ENCODE results near the gene SSTR4. TPM values are rescaled to one million over a fixed set of nuclear protein-coding genes. Genes with fewer than 3 reads are reported as not detected.

Gene SSTR4
- total RNA-seq, 1 donor from 2014 or later = 0.30 TPM

DNA sequence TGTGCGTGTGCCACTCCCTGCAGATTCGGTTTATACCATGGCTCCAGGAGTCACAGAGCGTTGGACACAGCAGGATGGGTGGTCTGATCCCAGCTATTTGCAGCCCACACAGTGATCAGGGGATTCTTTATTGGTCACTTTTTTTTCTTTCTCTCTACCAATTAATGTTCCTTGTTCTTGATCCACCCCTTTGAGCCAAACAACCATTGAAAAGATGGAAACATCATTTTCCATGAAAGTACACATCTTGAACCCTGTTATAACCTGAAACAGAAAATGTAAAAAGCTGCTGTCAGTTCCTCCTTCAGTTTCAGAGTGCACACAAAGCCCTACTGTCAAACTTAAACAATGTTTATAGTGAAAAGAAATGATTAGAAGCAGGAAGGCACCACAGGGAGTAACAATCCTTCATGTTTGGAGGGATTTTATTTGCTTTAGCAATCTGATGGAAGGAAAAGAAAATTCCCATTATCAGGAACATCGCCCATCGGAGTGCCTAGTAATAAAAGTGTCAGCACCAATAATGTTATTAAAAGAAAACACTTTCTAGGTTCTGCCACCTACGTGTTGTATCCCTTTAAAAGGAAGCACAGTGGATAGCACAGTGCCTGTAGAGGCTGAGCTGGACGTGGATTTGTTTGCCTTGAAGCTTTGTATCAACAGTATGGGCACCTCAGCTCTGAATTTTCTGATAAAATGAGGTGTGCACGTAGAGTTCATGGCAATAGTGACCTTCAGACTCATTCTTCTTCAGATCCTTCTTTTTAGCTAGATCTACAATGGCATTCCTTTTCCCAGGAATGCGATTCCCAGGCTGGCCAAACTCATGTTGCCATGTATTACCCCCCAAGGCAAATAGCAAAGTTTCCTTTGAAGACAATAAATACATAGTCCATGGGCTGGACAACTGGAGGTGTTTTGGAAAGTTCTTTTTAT is 30.4 kb downstream of the SSTR4 start:
- no peak for DNase-seq

DNA sequence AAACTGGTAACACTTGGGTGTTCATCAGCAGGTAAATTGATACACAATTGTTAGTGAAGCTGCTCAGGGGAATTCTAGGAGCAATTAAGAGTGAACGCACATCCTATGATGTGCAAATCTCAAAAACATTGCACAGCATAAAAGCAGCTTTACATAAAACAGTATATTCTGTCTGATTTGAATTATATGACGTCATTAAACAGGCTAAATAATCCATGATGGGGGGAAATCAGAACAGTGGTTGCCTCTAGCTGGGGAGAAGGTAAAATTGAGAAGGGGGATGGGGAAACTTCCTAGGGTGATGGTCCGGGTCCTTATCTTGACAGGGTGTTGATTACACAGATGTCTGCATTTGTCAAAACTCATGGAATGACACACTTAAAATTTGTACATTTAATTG is 31.7 kb downstream of the SSTR4 start:
- no peak for DNase-seq

DNA sequence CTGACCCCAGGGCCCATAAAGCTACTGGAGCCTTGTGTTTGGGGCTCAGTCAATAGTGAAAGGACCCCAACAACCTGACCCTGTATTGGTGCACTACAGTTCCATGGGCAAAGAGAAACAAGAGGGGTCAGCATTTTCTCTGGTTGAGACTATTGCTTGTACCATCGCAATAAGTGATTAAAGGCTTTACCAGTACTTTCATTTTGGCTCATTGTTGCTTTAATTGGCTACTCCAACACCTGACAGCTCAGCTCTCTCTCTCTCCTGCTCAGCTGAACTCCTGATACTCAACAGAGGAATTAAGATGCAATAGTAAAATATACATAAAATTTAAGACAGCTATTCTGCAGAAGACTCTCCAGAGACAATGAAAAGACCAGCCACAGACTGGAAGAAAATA is 33.2 kb downstream of the SSTR4 start:
- no peak for DNase-seq

DNA sequence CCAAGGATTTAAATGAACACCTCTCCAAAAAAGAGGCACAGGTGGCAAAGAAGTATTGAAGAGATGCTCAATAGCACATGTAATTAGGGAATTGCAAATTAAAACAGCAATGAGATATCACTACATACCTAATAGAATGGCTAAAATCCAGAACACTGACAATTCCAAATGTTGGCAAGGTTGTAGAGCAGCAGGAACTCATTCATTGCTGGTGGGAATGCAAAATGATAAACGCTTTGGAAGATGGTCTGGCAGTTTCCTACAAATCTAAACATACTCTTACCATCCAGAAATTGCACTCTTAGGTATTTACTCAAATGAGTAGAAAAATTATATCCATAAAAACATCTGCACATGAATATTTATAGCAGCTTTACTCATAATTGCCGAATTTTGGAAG is 34.0 kb downstream of the SSTR4 start:
- DNase-seq = no peak

DNA sequence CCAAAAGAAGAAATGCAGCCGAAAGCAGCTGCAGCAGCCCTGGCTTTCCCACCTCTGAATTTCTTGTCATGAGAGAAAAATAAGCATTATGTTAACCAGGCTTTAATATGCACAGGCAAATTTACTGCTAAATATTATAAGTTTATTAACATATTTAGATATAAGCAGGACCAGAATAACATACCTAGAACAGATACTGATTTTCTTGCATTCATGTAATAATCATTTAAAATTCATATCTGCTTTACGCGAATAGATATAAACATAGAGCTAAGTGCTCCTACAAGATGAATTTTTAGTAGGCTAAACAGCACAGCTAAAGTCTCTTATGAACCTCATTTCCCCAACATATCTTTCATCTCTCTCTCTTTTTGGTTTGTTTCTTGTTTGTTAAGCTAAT is 36.3 kb downstream of the SSTR4 start:
- no peak for DNase-seq

DNA sequence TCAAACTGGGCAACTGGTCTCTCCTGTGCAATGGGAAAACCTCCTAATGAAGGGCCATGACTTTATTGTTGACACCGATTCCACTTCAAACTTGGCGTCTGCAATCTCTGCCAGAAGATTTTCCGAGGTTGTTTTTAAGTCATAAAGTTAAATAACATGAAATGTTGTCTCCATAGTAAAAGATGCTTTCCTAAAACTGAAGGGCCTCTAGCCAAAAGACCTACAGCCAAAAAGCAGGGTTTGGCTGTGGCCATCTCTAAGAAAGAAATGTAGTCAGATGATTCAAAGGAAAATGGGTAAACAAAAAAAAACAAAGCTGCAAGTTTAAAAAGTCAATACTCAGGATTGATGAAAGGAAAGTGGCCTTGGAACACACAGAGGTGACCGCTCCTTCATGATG is 36.9 kb downstream of the SSTR4 start:
- no peak for DNase-seq

DNA sequence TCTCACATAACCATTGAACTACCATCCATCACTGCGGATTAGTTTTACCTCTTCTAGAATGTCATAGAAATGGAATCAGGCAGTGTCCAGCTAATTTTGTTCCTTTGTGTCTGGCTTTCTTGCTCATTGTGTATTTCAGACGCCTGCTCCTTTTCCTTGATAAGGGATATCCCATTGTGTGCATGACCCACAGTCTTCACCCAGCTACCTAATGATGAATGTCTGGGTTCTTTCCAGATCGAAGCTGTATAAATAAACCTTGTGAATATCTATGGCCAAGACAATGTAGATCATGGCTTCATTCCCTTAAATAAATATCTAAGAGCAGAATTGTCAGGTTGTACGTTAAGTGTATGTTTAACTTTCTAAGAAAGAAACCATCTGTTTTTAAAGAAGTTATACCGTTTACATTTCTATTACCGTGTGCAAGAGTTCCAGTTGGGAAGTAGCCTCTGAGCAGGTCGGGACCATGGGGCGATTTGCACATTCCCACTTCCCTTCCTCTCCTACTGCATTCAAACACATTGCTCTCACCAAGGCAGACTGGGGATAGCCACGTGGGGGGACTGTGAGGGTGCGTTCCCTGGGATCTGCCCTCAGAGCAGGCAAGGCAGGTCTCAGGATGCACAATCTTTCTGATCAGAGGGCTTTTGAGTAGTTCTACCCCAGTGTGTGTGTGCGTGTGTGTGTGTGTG is 37.9 kb downstream of the SSTR4 start:
- DNase-seq = no peak

DNA sequence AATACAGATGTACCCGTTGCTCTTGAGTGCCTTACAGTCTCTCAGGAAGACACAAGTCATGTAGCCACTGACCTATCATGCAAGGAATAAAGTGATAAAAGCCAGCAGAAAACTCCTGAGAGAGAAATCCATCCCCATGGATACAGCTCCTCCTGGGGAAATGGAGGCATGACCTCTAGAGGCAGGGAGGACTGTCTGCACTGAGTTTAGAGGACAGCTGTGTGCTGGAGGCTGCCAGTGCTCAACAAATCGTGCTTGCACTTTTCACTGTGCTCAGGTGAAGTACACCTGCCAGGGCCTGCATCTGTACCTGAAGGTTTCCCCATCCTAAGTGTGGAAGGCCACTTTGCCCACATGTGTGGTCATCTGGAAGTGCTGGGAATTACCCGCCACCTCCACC is 38.9 kb downstream of the SSTR4 start:
- no peak for DNase-seq

DNA sequence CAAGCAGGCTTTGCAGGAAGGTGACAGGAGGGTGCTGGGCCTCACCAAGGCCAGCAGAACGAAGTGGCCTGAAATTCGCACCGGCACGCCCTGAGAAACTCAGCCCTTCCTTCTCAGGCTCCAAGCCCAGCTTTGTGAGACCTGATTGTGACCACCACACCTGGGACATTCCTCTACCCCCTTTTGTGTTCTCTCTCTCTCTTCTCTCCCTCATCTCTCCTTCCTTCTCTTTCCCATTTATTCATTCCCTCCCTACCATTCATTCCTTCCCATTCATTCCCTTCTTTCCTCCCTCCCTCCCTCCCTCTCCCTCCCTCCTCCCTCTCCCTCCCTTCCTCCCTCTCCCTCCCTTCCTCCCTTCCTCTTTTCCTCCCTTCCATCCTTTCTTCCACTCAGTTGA is 42.2 kb downstream of the SSTR4 start:
- no peak for DNase-seq

DNA sequence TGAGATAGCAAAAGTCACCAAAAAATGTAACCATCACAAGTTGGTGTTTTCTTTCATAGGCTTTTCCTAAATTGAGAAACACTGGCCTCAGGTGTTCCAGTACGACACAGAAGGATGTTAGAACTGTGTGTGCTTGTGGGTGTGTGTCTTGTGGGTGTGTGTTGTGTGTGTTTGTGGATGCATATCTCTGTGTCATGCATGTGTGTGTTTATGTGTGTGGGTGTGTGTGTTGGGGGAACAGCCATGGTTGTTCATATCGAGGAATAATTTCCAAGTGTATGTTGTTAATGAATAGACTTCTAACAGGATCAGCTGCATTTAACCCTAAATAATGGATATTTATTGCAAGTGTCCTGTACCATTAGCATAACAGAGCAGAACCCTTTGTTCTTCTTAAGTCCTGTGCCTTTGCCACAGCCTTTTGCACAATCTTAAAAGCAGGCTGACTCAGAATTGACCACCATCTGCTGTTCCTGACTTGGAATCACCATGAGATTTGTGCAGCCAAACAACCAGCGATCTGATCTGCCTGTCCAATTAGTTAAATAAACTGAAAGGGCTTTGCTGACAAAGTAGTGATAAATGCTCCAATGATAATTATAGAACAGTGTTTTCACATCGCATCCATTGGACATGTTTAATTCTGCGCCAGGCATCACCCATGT is 43.4 kb downstream of the SSTR4 start:
- DNase-seq = no peak

DNA sequence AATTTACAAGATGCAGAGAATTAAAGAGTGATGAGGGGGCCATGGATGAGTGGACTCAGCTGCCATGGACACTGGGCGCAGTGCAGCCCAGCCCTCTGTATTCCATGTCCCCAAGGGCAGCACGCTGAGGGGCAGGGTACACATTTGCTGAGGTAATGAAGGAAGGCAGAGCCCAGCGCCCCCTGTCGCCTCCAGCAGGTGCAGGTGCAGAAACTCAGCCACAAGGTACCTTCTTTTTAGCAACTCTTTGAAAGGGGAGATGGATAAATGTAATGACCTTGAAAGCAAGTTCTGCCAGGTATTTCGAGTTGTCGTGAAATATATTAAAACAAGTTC is 43.9 kb downstream of the SSTR4 start:
- DNase-seq = no peak

DNA sequence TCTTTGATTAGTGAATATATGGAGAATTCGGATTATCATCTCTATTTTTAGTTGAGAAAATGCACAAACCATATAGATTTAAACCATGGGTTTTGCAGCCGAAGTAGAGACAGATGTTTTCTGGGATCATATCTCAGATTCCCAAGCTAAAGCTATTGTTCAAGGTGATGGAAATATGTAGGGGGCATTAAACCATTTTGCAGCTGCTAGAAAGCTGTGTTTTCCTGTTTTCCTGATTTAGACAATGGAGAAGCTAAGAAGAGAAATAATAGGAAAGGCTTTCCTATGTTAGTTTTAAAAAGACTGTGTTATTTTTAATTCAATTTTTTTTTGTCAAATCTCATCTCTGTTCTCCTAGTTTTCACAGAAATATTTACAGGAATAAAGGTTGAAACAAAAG is 44.8 kb downstream of the SSTR4 start:
- no peak for DNase-seq

DNA sequence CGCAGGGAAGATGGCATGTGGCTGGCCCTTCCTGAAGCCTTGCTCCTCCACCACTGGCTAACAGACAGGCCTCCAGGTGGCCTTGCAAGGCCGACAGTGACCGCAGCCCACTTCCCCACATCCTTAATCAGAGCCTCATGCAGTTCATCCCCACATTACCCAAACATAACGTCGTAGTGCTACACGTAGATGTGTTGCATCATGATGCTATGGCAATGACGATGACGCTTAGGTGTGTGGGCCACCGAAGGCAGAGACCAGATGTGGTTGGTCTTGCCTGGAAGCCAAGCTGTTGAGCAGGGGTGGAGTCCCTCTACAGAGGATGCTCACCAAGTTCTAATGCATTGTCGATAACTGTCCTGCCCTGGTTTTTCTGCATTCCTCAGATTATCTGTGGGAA is 45.4 kb downstream of the SSTR4 start:
- DNase-seq = no peak

DNA sequence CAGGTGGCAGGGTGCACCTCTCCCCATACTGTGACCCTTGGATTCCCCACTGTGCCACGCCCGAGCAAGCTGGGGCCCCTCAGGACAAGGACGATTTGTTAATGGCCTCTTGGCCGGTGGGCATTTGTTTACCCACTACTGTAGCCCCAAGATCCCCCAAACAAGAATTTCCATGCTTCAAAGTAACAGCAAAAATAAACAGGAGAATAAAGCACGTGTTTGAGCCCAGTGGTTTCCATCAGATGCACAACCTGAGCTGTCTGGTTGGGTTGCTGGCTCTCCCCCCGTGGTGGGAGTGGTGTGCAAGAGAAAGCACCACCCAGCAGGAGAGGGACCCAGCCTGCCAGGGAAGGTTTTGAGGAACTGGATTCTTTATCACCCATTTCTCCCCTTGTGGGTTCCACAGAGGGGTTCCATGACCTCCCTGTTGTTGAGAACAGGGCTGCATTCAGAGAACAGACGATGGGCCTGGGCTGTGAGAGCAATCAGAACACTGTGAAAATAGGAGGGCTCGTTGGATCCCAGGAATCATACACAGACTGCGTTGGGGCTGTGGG is 46.2 kb downstream of the SSTR4 start:
- DNase-seq = no peak

DNA sequence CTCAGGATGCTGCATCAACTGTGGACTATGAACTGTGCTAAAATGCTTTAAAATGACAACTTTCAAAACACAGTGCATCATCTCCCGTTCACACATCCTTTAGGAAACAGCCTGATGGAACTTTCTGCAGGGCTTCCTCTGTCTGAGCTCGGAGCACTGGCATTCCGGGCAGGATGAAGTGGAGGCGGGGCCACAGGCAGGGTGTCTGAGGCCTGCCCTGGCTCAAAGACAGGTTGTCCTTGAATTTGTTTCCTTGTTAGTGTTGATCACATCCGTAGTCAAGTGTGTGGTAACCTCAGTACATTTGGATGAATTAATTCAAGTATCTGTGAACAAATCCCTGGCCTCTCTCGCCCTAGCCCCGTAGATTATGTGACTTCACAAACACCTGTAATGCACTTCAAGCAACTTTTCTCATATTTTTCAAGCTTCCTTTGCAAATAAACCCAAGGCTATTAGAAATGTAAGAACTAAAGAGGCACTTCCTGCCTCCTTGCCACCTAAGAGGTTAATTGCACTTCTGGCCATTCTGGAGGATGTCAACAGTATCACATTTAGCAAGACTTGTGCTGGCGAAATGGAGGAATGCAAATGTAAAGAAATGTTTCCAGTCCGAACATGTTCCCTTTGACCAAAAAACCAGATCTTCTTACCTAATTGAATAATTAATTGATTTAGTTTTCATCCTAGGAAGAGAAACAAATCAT is 47.9 kb downstream of the SSTR4 start:
- DNase-seq = peak; percentile 22

DNA sequence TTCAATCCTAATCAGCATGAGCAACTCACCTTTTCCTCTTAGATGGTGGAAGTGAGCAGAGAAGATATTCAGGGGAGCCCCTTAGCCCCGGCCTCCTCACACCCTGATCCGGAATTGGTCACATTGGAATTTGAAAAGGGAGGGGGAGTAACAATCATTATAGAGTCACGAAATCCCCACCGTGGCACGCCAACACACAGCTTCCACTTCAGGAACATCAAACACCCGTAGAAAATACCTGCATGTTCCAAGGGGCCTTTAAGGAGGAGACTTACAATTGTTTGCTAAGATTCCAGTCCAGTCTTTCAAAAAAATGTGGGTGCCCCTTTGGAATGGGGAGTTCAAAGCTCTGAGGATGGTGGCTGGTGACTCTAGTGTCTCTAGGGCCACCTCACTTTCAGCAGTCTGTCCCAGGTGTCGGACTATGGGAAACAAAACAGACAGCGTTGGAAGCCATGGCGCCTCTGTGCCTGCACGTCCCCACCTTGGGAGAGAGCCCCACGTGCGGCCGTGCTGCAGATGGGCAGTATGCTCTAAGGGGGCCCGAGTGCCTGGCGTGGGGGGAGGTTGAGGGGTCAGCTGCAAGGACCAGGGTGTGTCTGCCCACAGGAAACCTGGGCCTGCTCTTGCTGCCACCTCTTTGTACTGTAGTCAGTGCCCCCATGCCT is 48.6 kb downstream of the SSTR4 start:
- no peak for DNase-seq

DNA sequence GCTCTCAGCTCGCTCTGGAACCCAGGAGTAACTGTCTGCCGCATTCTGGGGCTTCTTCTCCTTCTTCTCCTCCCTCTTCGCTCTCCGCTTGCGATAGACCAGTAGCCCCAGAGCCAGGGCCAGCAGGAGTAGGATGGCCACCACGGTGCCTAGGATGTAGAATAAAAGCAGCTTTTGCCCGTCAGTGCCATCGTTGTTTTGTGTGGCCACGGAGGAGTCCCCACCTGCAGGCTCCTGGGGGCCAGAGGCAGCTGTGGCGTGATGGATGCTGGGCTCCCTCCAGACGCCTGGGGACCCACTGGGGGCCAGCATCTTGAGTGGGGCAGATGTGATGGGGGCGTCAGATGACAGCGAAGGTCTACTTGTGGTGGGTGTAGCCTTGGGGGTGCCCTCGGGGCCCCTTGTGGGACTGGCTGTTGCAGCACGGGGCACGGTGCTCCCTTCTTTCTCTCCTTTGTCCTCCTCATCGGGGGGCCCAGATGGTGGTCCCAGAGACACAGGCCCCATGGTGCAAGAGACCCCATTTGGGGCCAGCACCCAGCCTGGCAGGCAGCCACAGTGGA is 49.3 kb downstream of the SSTR4 start:
- DNase-seq = no peak

DNA sequence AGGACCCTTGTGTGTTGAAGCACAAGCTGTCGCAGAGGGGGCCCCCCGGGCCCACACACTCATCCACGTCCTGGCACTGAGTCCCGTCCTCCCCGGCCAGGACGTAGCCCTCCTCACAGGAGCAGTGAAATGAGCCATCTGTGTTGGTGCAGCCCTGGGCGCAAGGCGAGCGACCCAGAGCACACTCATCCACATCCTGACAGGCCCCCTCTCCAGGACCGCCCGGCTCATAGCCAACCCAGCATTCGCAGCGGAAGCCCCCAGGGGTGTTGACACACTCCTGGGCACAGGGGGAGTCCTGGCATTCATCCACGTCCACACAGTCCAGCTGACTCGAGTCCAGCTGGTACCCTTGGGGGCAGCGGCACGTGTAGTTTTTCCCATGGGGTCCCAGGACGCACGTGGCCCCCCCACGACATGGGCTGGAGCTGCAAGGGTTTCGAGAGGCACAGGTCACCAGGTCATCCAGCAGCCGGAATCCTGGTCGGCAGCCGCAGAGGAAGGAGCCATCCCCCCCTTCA is 49.8 kb downstream of the SSTR4 start:
- DNase-seq = no peak

DNA sequence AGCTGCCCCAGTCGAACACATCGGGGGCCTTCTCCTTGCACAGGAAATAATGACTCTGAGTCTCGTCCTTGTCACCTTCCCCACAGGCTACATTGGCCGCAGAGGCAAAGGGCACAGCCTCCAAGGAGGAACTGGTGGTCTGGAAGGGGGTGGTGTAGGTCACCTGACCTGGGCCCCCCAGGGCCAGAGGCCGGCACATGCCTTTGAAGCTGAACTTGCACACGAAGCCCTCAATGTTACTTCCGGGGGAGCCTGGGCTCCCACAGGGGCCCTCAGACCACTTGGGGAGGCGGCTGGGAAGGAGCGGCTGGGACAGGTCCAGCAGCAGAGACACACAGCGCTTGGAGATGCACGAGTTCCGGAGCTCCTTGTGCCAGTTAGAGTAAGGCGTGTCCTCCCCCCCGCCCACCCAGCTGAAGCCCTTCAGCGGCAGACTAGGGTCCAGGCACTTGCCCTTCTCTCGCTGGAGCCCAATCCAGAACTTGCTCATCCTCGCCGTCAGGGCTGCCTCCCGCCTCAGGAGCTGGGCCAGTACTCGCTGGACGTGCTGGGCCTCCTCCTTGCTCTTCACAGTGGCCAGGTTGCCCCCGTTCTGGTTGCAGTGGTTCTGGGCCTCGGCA is 50.4 kb downstream of the SSTR4 start:
- DNase-seq = no peak

DNA sequence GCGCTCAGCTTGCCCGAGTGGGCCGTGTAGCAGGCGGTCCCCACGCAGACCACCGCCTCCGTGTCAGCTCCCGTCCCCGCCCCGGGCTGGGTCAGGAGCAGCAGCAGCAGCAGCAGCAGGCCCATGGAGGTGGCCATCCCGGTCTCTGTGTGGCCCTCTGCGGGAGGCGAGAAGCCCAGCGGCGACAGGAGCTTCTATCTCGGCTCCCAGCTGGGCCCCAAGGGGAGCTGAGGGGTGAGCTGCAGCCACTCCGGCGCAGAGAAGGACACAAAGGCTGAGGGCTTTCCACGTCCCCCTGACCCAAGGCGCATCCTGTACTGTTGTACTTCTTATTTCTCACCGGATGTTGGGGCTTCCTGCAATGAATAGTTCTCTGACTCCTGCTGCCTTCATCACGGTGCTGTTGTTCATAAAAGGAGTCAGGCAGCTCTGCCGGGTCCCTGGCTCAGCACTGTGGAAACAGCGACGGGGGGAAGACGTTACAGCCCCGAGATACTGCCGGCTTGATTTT is 51.0 kb downstream of the SSTR4 start, which contains the start of gene CD93:
CD93 (minus strand) TSS at position 269 of the 511 bp plus-strand sequence; CDS start at position 137, 132 bp downstream.
- peak; percentile 8 for DNase-seq
